ENCODE data around the gene PLA2G6. TPM values are rescaled to one million over a fixed set of nuclear protein-coding genes. Genes with fewer than 3 reads are reported as not detected.
"Not testable (repeated sequence)": the region's sequence is repeated elsewhere in the genome, so short reads cannot be mapped to it uniquely, and the experiment has no call there.

The PLA2G6 gene
- total and polyA plus RNA-seq, 2 donors, result 21.1 to 21.2 TPM

DNA sequence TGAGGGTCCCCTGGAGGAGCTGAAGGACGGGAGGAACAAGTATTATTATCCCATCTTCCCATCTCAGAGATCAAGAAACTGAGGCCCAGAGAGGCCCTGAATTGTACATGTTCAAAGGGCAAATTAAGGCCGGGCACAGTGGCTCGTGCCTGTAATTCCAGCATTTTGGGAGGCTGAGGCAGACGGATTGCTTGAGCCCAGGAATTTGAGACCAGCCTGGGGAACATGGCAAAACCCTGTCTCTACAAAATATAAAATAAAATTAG is 8.1 kb downstream of the PLA2G6 start:
- no peak overlapping the region for H3K27ac ChIP-seq (ENCODE audit: low read depth)
- DNase-seq (ENCODE audit: extremely low spot score), result no peak
- 99% methylated on average over 4 of the region's 4 CpGs for WGBS
- no peak overlapping the region for H3K4me3 ChIP-seq (ENCODE audit: low read depth, low read length)
- H3K36me3 ChIP-seq (ENCODE audit: insufficient read depth), result no peaks in the 10 kb centered on the region
- no peaks in the 10 kb centered on the region for H3K4me1 ChIP-seq (ENCODE audit: insufficient read depth)

DNA sequence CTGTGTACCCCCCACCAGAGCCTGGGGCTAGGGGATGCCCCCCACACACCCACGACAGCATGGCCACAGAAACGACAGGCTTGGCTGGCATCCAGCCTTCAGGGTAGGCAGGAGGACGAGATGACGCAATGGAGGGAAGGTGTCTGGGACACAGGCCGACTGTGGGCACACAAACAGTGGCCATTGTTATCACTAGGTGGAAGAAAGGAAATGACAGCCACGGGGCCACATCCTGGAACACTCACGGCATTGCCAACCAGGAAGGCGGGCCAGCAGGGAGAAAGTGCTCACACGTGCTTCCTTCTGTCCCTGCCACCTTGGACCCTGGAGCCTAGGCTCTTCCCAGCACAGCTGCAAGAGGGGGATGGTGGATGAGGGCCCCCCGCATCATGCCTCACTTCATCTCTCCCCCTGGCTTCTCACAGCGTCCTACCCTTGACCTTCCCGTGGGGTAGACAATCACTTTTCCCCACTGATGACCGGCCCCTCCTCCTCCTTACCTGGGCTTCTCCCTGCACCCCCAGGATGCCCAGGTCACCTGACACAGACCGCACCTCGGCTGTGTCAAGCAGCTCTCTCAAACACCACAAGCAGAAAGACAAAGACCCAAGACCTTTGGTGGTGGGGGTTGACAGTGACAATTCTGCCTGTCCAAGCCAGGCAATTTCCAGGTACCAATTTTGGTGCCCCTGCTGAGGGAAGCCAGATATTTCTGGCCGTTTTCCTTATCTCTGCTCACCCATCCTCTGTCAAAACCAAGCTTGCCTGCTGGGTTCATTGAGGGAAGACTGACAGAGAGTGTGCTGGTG is 8.6 kb downstream of the PLA2G6 start:
- H3K4me3 ChIP-seq (ENCODE audit: low read depth, low read length), result no peak overlapping the region
- H3K4me1 ChIP-seq (ENCODE audit: insufficient read depth), result no peaks in the 10 kb centered on the region
- 55% methylated on average over 16 of the region's 16 CpGs for WGBS
- no peak for DNase-seq (ENCODE audit: extremely low spot score)
- no peaks in the 10 kb centered on the region for H3K36me3 ChIP-seq (ENCODE audit: insufficient read depth)
- peak overlapping the region; percentile 42 for H3K27ac ChIP-seq (ENCODE audit: low read depth)

DNA sequence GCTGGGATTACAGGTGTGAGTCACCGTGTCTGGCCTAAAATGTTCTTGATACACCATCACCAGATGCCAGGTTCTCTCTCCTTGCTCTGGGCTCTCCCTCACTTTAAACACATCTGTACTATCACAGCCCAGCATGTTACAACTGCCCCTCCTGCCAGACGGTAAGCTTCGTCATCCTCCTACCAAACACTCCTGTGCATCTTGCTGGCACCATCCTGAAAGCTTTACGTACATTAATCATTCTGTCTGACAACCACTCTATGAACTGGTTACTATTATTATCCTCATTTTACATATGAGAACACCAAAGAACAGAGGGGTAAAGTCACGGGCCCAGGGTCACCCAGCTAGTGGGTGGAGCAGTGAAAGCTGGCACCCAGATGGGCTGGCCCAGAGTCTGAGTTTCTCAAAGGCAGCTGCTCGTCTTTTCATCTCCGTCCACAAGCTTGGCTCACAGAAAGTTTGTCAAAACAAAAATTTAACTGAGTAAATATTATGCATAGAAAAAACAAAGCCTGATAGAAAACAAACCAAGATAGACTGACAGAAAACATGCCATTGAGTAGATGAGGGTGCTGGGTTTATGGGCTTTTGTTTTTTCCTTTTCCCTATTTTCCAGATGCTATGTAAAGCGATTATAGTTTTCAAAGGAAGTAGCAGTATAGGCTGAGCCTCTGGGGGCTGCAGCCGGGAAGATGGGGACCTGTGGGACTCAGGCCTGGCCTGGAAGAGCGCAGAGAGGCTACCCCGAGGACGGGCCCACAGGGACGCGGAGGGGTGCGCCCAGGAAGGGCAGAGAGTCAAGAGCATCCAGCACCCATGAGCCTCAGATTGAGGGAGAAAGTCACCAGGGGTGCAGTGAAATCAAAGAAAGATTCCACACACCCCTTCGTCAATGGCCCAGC is 9.5 kb downstream of the PLA2G6 start:
- Histone ChIP-seq H3K27ac (ENCODE audit: low read depth) (peak overlapping the region; percentile 42), H3K4me1 (ENCODE audit: insufficient read depth) (no peaks in the 10 kb centered on the region), H3K36me3 (ENCODE audit: insufficient read depth) (no peaks in the 10 kb centered on the region), H3K4me3 (ENCODE audit: low read depth, low read length) (no peak overlapping the region)
- WGBS, result 71% methylated on average over 16 of the region's 16 CpGs
- no peak for DNase-seq (ENCODE audit: extremely low spot score)

DNA sequence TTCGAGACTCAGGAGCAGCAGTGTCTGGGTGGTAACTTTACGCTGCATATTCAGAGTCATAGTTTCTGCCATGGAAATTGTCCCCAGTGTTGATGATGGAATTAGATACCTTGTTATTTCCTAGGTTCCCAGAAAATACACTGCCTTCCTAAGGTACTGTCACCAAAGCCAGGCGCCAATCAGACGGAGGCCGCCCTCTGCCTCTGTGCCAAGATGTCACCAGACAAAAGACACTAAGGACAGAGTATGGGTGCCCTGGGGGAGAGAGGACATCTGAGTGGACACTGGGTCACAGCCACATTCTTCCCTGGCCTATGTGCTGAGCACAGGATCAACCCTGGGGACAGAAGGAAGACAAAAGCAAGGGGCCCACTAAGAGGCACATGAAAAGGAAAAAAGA is 11.2 kb downstream of the PLA2G6 start:
- Histone ChIP-seq H3K4me1 (ENCODE audit: insufficient read depth) (no peaks in the 10 kb centered on the region), H3K27ac (ENCODE audit: low read depth) (no peak overlapping the region), H3K4me3 (ENCODE audit: low read depth, low read length) (no peak overlapping the region), H3K36me3 (ENCODE audit: insufficient read depth) (no peaks in the 10 kb centered on the region)
- WGBS, result 98% methylated on average over 5 of the region's 5 CpGs
- no peak for DNase-seq (ENCODE audit: extremely low spot score)

DNA sequence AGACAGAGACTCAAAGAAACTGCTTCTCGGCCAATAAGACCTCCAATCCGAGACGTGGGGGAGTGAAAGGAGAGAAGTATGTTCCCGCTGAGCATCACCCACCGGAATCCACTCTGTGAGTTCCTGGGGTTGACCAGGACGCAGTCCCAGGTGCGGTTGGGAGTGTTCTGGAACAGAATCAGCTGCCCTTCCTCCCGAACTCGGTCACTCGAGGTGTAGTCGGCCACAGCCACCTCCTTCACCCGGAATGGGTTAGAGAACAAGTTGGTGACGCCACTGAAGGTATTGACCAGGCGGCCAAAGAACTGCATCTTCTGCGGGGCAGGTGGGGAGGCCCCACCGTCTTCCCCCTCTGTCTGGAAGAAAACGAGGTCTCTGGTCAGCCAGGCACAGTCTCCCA is 12.5 kb downstream of the PLA2G6 start:
- Histone ChIP-seq H3K4me1 (ENCODE audit: insufficient read depth) (no peaks in the 10 kb centered on the region), H3K36me3 (ENCODE audit: insufficient read depth) (no peaks in the 10 kb centered on the region), H3K27ac (ENCODE audit: low read depth) (no peak overlapping the region), H3K4me3 (ENCODE audit: low read depth, low read length) (no peak overlapping the region)
- no peak for DNase-seq (ENCODE audit: extremely low spot score)
- 92% methylated on average over 17 of the region's 17 CpGs for WGBS

DNA sequence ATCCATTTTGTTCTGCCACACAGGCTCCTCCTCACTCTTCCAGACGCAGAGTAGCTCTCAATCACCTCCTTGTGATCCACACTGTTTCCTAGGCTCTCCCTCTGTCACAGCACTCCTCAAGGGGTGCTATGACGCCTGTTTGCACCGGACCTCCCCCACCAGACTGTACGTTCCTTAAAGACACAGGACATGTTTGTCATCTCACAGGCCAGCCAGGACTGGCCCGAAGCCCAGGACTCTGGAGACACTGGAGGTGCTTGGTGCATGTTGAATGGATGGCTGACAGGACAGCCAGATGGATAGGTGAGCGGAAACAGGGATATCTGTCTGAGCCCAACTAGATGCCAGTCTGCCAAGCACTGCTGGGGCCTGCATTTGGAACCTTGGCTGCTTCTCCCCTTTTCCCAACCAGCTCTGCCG is 13.6 kb downstream of the PLA2G6 start:
- DNase-seq (ENCODE audit: extremely low spot score), result no peak
- Histone ChIP-seq H3K4me1 (ENCODE audit: insufficient read depth) (no peaks in the 10 kb centered on the region), H3K36me3 (ENCODE audit: insufficient read depth) (no peaks in the 10 kb centered on the region), H3K4me3 (ENCODE audit: low read depth, low read length) (no peak overlapping the region), H3K27ac (ENCODE audit: low read depth) (no peak overlapping the region)
- 42% methylated on average over 7 of the region's 7 CpGs for WGBS

DNA sequence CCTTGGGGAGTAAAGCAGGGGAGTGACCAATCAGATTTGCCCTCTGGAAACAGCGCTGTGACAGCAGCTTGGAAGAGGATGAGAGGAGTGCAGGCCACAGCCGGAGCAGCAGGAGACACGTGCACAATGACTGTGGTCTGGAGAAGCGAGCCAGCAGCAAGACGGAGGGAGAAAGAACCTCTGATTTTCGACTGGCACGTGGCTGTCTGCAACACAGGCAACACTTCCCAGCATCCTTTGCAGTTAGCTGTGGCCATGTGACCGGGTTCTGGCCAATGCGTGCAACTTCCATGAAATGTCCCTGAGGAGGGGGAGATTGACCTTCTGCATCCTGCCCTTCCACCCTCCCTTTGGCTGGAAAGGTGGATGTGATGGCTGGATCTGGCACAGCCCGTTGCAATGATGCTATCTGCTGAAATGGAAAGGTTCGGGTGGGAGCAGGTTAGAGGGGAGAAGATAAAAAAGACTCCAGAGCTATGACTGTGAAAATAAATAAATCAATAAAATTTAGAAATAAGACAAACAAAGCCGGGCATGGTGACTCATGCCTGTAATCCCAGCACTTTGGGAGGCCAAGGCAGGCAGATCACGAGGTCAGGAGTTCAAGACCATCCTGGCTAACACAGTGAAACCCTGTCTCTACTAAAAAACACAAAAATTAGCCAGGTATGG is 15.6 kb downstream of the PLA2G6 start:
- WGBS, result 86% methylated on average over 13 of the region's 13 CpGs
- Histone ChIP-seq H3K4me1 (ENCODE audit: insufficient read depth) (no peaks in the 10 kb centered on the region), H3K27ac (ENCODE audit: low read depth) (no peak overlapping the region), H3K36me3 (ENCODE audit: insufficient read depth) (no peaks in the 10 kb centered on the region), H3K4me3 (ENCODE audit: low read depth, low read length) (no peak overlapping the region)
- no peak for DNase-seq (ENCODE audit: extremely low spot score)

DNA sequence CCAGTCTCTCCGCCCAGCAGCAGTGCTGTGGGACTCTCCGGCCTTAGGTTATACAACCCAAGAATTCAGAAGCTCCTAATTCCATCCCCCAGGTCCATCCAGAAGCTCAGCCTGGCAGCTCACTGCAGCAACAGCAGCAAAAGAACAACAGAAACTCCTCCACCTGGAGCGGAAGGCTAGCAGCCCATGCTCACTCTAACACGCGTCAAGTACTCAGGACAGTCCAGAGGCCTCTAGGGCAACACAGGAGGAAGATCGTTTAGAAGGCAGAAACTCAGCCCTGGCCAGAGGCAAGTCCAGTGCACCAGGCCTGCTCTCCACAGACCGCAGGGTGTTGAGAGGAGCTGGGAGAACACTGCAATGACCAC is 17.1 kb downstream of the PLA2G6 start:
- Histone ChIP-seq H3K27ac (ENCODE audit: low read depth) (no peak overlapping the region), H3K4me1 (ENCODE audit: insufficient read depth) (no peaks in the 10 kb centered on the region), H3K4me3 (ENCODE audit: low read depth, low read length) (no peak overlapping the region), H3K36me3 (ENCODE audit: insufficient read depth) (no peaks in the 10 kb centered on the region)
- 87% methylated on average over 7 of the region's 7 CpGs for whole genome bisulfite sequencing
- DNase-seq (ENCODE audit: extremely low spot score), result no peak

DNA sequence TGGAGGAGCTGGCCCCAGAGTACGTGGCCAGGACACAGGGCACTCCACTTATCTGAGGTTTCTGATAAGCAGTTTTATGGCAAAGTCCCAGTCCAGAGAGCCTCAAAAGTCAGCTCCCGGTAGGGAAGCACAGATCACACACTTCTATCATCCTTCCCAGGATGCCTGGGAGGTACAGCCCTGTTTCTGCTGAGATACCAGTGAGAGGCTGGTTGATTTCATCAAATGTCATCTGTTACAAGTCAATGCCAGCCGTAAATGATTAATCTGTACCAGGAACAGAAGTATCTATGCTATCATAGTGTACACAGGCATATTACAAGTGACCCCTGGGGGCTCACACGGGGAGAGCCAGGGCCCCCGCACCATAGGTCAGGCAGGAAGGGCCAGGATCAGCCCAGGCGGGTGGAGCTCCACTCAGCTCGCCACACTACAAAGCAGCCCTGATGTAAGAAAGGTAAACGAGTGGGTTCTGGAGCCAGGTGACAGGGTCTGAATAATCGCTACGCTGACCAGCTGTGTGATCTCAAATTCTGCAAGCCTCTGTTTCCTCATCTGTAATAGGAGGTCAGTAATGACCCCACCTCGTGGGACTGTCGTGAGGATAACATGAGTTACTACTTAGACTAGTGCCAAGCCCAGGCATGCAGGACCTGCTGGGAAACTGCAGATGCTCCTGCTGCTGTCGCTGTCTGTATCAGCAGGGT is 17.6 kb downstream of the PLA2G6 start:
- H3K36me3 ChIP-seq (ENCODE audit: insufficient read depth), result no peaks in the 10 kb centered on the region
- no peak overlapping the region for H3K27ac ChIP-seq (ENCODE audit: low read depth)
- no peaks in the 10 kb centered on the region for H3K4me1 ChIP-seq (ENCODE audit: insufficient read depth)
- no peak for DNase-seq (ENCODE audit: extremely low spot score)
- H3K4me3 ChIP-seq (ENCODE audit: low read depth, low read length), result no peak overlapping the region
- WGBS, result 80% methylated on average over 13 of the region's 13 CpGs

DNA sequence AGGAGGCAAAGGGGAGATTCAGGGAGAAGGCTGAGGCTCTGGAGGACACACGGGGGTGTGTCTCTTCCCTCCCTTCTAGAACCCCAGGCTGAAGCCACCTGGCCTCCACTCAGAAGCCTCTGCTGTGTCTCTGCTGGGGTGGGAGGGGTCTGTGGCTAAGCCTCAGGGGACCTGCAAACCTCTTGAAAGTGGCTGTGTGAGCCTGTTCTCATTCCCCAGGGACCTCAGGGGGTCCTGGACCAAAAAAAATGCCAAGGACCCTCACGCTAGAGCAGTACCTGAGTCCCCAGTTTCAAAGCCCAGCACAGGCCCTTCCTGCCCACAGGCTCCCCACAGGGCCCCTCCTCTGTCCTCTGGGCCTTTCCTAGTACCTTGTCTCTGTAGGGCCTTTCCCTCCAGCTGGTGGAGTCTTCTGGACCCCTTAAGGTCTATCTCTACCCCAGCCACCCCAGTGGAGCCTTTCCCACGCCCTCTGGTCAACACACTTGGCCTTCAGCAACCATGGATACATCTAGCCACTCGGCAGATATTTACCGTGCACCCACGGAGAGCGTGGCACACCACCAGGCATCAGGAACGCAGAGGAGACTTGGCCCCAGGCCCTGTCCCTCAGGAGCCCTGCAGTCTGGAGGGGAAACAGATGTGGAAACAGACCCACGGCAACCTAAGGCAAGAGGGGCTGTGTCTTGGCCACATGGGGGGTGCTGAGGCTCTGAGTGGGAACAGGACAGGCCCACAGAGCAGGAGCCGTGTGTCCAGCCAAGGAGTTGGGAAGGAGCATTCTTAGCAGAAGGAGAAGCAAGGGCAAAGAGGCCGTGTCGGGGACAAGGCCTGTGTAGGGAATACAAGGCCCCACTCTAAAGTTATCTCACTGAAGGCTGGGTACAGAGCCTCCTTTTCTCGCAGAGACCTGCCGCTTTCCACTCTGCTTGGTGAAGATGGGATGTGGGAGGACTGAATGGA is 18.5 kb downstream of the PLA2G6 start:
- no peak overlapping the region for H3K27ac ChIP-seq (ENCODE audit: low read depth)
- no peak for DNase-seq (ENCODE audit: extremely low spot score)
- WGBS, result 85% methylated on average over 14 of the region's 14 CpGs
- no peaks in the 10 kb centered on the region for H3K36me3 ChIP-seq (ENCODE audit: insufficient read depth)
- no peaks in the 10 kb centered on the region for H3K4me1 ChIP-seq (ENCODE audit: insufficient read depth)
- H3K4me3 ChIP-seq (ENCODE audit: low read depth, low read length), result no peak overlapping the region

DNA sequence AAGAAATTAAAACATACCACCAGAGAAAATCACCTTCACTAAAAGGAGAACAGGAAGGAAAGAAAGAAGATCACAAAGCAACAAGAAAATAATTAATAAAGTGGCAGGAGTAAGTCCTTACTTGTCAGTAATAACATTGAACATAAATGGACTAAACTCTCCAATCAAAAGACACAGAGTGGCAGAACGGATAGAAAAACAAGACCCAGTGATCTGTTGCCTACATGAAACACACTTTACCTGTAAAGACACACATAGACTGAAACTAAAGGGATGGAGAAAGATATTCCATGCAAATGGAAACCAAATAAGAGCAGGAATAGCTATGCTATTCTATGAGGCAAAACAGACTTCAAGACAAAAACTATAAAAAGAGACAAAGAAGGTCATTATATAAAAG is 25.9 kb downstream of the PLA2G6 start:
- Histone ChIP-seq H3K4me3 (ENCODE audit: low read depth, low read length) (no peak overlapping the region), H3K27ac (ENCODE audit: low read depth) (no peak overlapping the region), H3K36me3 (ENCODE audit: insufficient read depth) (no peaks in the 10 kb centered on the region), H3K4me1 (ENCODE audit: insufficient read depth) (no peaks in the 10 kb centered on the region)
- DNase-seq (ENCODE audit: extremely low spot score), result no peak
- 90% methylated on average over 1 of the region's 1 CpG for WGBS

DNA sequence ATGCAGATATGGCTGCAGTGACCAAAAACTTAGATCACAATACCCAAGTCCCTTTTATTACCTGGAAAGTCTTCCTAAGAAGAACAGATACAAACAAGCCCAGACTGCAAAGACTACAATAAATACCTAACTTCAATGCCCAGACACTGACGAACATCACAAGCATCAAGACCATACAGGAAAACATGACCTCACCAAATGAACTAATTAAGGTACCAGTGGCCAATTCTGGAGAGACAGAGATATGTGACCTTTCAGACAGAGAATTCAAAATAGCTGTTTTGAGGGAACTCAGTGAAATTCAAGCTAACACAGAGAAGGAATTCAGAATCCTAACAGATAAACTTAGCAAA is 27.1 kb downstream of the PLA2G6 start:
- 46% methylated on average over 1 of the region's 1 CpG for WGBS
- H3K36me3 ChIP-seq (ENCODE audit: insufficient read depth); H3K4me1 ChIP-seq (ENCODE audit: insufficient read depth); H3K27ac ChIP-seq (ENCODE audit: low read depth); DNase-seq (ENCODE audit: extremely low spot score); H3K4me3 ChIP-seq (ENCODE audit: low read depth, low read length): not testable (repeated sequence)

Measured in urinary bladder (tissue), 4 donors.